Amniotic stem cell (primary cell): ENCODE data around the gene UNCX.
"Not testable (repeated sequence)": the region's sequence is repeated elsewhere in the genome, so short reads cannot be mapped to it uniquely, and the experiment has no call there.

ENCODE experiments used
- DNase-seq: peaks from one replicate; lab custom pipeline; 2025; lab: John Stamatoyannopoulos, UW

The UNCX gene

GRCh38 chr7:1232623-1233332, at the start of gene UNCX:
Gene UNCX (plus strand): TSS chr7:1232872. CDS start chr7:1233018, 146 bp downstream.
- DNase-seq: no peak

GRCh38 chr7:1187127-1187526, 45.5 kb upstream of the UNCX start:
- no peak for DNase-seq

- DNase-seq: no peak
These were observed 43.9 kb upstream of the UNCX start for GRCh38 chr7:1188720-1189294.

GRCh38 chr7:1189986-1190772, 42.5 kb upstream of the UNCX start:
- no peak for DNase-seq

GRCh38 chr7:1192171-1192676, 40.4 kb upstream of the UNCX start:
- no peak for DNase-seq

- no peak for DNase-seq
These were observed 38.9 kb upstream of the UNCX start for GRCh38 chr7:1193593-1194424.

GRCh38 chr7:1196441-1196840, 36.2 kb upstream of the UNCX start:
- DNase-seq: not testable (repeated sequence)

- no peak for DNase-seq
These were observed 35.7 kb upstream of the UNCX start for GRCh38 chr7:1196950-1197349.

- no peak for DNase-seq
These were observed 34.6 kb upstream of the UNCX start for GRCh38 chr7:1197997-1198625.

- DNase-seq: no peak
These were observed 32.6 kb upstream of the UNCX start for GRCh38 chr7:1200045-1200444.

- DNase-seq: no peak
These were observed 30.8 kb upstream of the UNCX start for GRCh38 chr7:1201916-1202315.

GRCh38 chr7:1202914-1203313, 29.8 kb upstream of the UNCX start:
- DNase-seq: not testable (repeated sequence)

GRCh38 chr7:1204460-1205140, 28.1 kb upstream of the UNCX start:
- no peak for DNase-seq

- DNase-seq: not testable (repeated sequence)
These were observed 26.9 kb upstream of the UNCX start for GRCh38 chr7:1205742-1206141.

GRCh38 chr7:1209097-1209496, 23.6 kb upstream of the UNCX start:
- no peak for DNase-seq

- DNase-seq: no peak
These were observed 22.2 kb upstream of the UNCX start for GRCh38 chr7:1210321-1210978.

GRCh38 chr7:1210979-1211608, 21.6 kb upstream of the UNCX start:
- no peak for DNase-seq

- no peak for DNase-seq
These were observed 21.1 kb upstream of the UNCX start for GRCh38 chr7:1211611-1212010.

GRCh38 chr7:1212025-1212424, 20.6 kb upstream of the UNCX start:
- not testable (repeated sequence) for DNase-seq

- DNase-seq: no peak
These were observed 18.2 kb upstream of the UNCX start for GRCh38 chr7:1214516-1214915.
